ENCODE measurements around the gene ZNF362. TPM values are rescaled to one million over a fixed set of nuclear protein-coding genes. Genes with fewer than 3 reads are reported as not detected.

Gene ZNF362
- total and polyA plus RNA-seq, 4 donors: 2.3 to 6.3 (median 5.4) TPM

DNA sequence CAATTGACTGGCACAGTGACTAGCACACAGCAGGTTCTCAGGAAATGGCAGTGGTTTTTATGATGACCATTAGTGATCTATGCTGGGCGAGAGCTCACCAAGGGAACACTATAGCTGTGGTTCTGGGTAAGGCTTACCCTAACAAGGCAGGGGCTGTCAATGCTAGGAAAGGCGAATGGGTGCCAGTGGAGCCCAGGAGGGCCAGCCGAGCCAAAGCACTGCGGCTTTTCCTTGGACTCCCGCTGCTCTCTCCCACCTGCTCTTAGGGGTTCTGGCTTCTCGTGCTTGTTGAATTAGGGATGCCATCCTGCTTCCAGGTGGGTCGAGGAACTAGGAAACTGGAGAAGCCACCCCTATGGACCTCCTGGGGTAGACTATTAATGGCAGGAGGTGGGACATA is 74.6 kb downstream of the ZNF362 start:
- H3K9me3 ChIP-seq (ENCODE audit: control insufficient read depth in 4 of 4, low read length in 3 of 4): no peaks in the 10 kb centered on the region
- H3K4me3 ChIP-seq (ENCODE audit: low read depth in 1 of 3, low read length in 3 of 3): no peak overlapping the region
- 97% methylated on average over 7 of the region's 7 CpGs for WGBS
- no peaks in the 10 kb centered on the region for H3K27me3 ChIP-seq (ENCODE audit: control insufficient read depth in 4 of 4, insufficient read depth in 4 of 4, low read length in 3 of 4)
- TF ChIP-seq NR2F2 (IDR thresholded peaks at IDR 0.05): no peak
- TF ChIP-seq FOXA1 (IDR thresholded peaks at IDR 0.05): no peak
- TF ChIP-seq HNF4A (conservative IDR thresholded peaks at IDR 0.05): no peak
- no peak for TF ChIP-seq YY1 (IDR thresholded peaks at IDR 0.05)
- no peak for TF ChIP-seq TAF1 (conservative IDR thresholded peaks at IDR 0.05)
- TF ChIP-seq, protein P1, sequence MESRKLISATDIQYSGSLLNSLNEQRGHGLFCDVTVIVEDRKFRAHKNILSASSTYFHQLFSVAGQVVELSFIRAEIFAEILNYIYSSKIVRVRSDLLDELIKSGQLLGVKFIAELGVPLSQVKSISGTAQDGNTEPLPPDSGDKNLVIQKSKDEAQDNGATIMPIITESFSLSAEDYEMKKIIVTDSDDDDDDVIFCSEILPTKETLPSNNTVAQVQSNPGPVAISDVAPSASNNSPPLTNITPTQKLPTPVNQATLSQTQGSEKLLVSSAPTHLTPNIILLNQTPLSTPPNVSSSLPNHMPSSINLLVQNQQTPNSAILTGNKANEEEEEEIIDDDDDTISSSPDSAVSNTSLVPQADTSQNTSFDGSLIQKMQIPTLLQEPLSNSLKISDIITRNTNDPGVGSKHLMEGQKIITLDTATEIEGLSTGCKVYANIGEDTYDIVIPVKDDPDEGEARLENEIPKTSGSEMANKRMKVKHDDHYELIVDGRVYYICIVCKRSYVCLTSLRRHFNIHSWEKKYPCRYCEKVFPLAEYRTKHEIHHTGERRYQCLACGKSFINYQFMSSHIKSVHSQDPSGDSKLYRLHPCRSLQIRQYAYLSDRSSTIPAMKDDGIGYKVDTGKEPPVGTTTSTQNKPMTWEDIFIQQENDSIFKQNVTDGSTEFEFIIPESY (IDR thresholded peaks at IDR 0.05): no peak
- no peak for TF ChIP-seq HNF4G (IDR thresholded peaks at IDR 0.05)
- peaks cover 30 to 71% (median 65%) of the 10 kb centered on the region in 4 donors for H3K36me3 ChIP-seq (ENCODE audit: control insufficient read depth in 4 of 4, insufficient read depth in 3 of 4, low read depth in 1 of 4, low read length in 3 of 4)
- H3K27ac ChIP-seq (ENCODE audit: low read depth in 1 of 2, low read length in 2 of 2): peak overlapping the region in 1 of 2 donors; percentile 11
- no peak for DNase-seq (ENCODE audit: low spot score)
- H3K4me1 ChIP-seq (ENCODE audit: control insufficient read depth in 4 of 4, insufficient read depth in 4 of 4, low read length in 3 of 4): peaks cover 11 to 57% (median 32%) of the 10 kb centered on the region in 4 donors
- no peak overlapping the region for H3K9ac ChIP-seq (ENCODE audit: low read depth in 1 of 2, low read length in 2 of 2)

DNA sequence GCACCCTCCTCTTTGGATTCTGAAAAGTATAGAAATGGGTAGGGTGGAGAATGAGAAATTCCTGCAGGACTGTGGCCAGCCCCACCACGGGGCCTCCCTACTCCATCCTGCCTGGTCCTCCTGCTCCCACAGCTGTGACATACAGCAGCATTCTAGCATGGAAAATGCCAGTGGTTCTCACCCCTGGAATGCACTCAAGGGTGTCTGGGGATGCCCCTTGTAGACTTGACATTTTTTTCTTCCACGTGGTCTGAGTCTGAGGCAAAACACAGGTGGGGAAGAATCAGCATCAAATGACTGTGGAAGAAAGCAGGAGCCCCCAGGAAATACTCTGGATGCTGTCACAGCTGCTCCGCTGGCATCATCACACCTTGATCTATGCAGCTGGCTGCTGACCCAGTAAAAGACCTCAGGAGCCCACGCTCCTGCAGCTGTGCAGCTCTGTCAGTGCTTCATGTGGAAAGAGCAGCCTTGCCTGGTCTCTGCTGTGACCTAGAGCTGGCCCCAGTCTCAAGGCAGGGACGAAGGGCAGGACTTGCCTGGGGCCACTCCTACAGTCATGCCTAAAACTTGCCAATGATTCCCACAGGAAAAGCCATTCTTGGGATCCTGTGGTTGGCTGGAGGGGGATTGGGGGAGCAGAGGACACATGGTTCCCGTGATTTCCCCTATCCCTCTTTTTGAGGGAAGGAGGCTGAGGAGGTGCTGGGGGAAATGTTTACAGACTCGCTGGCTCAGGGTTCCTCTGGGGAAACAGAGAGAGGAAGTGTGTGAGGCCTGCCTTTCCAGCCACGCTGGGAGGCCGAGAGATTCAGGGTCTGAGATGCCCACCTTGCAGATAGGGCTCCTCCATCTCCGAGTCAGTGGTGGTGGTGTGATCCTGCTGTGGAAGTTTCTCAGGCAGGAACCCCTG is 75.4 kb downstream of the ZNF362 start:
- Histone ChIP-seq H3K27ac (ENCODE audit: low read depth in 1 of 2, low read length in 2 of 2) (peak overlapping the region; percentile 11), H3K9ac (ENCODE audit: low read depth in 1 of 2, low read length in 2 of 2) (no peak overlapping the region), H3K9me3 (ENCODE audit: control insufficient read depth in 4 of 4, low read length in 3 of 4) (no peaks in the 10 kb centered on the region), H3K4me3 (ENCODE audit: low read depth in 1 of 3, low read length in 3 of 3) (no peak overlapping the region), H3K4me1 (ENCODE audit: control insufficient read depth in 4 of 4, insufficient read depth in 4 of 4, low read length in 3 of 4) (peaks cover 16 to 60% (median 35%) of the 10 kb centered on the region in 4 donors), H3K27me3 (ENCODE audit: control insufficient read depth in 4 of 4, insufficient read depth in 4 of 4, low read length in 3 of 4) (no peaks in the 10 kb centered on the region), H3K36me3 (ENCODE audit: control insufficient read depth in 4 of 4, insufficient read depth in 3 of 4, low read depth in 1 of 4, low read length in 3 of 4) (peaks cover 25 to 65% (median 58%) of the 10 kb centered on the region in 4 donors)
- no peak for DNase-seq (ENCODE audit: low spot score)
- TF ChIP-seq, protein P2, sequence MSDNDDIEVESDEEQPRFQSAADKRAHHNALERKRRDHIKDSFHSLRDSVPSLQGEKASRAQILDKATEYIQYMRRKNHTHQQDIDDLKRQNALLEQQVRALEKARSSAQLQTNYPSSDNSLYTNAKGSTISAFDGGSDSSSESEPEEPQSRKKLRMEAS (IDR thresholded peaks at IDR 0.05): no peak
- TF ChIP-seq, protein P3, sequence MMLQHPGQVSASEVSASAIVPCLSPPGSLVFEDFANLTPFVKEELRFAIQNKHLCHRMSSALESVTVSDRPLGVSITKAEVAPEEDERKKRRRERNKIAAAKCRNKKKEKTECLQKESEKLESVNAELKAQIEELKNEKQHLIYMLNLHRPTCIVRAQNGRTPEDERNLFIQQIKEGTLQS (IDR thresholded peaks at IDR 0.05): no peak
- TF ChIP-seq, protein P1 (IDR thresholded peaks at IDR 0.05): no peak
- TF ChIP-seq, protein P4, sequence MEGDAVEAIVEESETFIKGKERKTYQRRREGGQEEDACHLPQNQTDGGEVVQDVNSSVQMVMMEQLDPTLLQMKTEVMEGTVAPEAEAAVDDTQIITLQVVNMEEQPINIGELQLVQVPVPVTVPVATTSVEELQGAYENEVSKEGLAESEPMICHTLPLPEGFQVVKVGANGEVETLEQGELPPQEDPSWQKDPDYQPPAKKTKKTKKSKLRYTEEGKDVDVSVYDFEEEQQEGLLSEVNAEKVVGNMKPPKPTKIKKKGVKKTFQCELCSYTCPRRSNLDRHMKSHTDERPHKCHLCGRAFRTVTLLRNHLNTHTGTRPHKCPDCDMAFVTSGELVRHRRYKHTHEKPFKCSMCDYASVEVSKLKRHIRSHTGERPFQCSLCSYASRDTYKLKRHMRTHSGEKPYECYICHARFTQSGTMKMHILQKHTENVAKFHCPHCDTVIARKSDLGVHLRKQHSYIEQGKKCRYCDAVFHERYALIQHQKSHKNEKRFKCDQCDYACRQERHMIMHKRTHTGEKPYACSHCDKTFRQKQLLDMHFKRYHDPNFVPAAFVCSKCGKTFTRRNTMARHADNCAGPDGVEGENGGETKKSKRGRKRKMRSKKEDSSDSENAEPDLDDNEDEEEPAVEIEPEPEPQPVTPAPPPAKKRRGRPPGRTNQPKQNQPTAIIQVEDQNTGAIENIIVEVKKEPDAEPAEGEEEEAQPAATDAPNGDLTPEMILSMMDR (IDR thresholded peaks at IDR 0.05; ENCODE audit: low read depth, low read length, missing input control): no peak
- TF ChIP-seq RAD21 (IDR thresholded peaks at IDR 0.05) (no peak), FOXA2 (IDR thresholded peaks at IDR 0.05) (no peak), FOXA1 (IDR thresholded peaks at IDR 0.05) (no peak), EGR1 (IDR thresholded peaks at IDR 0.05; ENCODE audit: low read depth in 2 of 2) (no peak), NR2F2 (IDR thresholded peaks at IDR 0.05) (no peak), GABPA (IDR thresholded peaks at IDR 0.05 in 1 of 2, conservative IDR thresholded peaks at IDR 0.05 in 1 of 2) (no peak), RXRA (IDR thresholded peaks at IDR 0.05) (no peak), YY1 (IDR thresholded peaks at IDR 0.05) (no peak)
- TF ChIP-seq, protein P5, sequence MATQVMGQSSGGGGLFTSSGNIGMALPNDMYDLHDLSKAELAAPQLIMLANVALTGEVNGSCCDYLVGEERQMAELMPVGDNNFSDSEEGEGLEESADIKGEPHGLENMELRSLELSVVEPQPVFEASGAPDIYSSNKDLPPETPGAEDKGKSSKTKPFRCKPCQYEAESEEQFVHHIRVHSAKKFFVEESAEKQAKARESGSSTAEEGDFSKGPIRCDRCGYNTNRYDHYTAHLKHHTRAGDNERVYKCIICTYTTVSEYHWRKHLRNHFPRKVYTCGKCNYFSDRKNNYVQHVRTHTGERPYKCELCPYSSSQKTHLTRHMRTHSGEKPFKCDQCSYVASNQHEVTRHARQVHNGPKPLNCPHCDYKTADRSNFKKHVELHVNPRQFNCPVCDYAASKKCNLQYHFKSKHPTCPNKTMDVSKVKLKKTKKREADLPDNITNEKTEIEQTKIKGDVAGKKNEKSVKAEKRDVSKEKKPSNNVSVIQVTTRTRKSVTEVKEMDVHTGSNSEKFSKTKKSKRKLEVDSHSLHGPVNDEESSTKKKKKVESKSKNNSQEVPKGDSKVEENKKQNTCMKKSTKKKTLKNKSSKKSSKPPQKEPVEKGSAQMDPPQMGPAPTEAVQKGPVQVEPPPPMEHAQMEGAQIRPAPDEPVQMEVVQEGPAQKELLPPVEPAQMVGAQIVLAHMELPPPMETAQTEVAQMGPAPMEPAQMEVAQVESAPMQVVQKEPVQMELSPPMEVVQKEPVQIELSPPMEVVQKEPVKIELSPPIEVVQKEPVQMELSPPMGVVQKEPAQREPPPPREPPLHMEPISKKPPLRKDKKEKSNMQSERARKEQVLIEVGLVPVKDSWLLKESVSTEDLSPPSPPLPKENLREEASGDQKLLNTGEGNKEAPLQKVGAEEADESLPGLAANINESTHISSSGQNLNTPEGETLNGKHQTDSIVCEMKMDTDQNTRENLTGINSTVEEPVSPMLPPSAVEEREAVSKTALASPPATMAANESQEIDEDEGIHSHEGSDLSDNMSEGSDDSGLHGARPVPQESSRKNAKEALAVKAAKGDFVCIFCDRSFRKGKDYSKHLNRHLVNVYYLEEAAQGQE (IDR thresholded peaks at IDR 0.05): no peak
- 78% methylated on average over 10 of the region's 10 CpGs for WGBS

Measured in liver (tissue), 9 donors.